HG03103 (cell line): ENCODE results near the gene ALPG.
"Not testable (repeated sequence)": the region's sequence is repeated elsewhere in the genome, so short reads cannot be mapped to it uniquely, and the experiment has no call there.

Experiments
- ATAC-seq: cut with Tn5 transposase; IDR thresholded peaks from one replicate; pipeline ENCODE4 v1.9.1; 2021; ENCODE audit warnings: low read depth; ENCODE audit not compliant: unreplicated experiment

The ALPG gene

DNA sequence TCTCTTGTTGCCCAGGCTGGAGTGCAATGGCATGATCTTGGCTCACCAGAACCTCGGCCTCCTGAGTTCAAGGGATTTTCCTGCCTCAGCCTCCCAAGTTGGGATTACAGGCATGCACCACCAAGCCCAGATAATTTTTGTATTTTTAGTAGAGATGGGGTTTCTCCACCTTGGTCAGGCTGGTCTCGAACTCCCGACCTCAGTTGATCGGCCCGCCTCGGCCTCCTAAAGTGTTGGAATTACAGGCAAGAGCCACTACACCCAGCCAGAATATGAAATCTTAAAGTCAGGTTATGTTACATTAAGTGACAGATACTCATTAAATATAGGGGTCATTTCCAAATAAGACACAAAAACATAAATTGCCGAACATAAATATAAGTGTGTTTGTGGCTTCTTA, 12.2 kb upstream of the ALPG start:
- not testable (repeated sequence) for ATAC-seq

DNA sequence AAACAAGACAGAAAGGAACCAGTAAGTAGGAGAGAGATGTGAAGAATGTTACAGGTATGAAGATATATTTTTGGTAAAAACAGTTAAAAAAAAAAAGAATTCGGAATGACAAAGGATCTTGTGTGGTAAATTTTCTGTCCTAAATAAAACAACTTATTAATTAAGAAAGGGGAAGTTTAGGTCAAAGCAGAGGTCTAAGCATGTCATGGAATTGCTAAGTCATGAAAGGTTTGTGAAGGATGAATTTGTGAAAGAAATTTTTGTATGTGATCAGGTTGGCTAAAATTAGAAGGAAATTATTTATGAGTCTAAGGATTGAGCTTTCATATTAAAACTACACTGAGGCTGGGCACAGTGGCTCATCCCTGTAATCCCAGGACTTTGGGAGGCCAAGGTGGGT, 11.1 kb upstream of the ALPG start:
- ATAC-seq = no peak

DNA sequence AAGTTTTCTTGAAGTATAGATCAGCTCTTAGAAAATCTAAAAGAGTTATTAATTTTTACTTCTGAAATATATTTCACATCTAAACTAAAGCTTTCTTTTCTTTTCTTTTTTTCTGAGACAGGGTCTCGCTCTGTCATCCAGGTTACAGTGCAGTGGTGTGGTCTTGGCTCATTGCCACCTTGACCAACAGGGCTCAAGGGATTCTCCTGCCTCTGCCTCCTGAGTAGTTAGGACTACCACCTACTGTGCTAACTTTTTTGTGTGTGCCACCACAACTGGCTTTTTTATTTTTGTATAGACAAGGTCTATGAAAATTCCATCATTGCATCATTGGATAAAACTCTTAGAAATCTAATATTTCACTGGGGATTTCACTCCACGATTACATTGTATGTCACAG, 10.0 kb upstream of the ALPG start:
- ATAC-seq = no peak

DNA sequence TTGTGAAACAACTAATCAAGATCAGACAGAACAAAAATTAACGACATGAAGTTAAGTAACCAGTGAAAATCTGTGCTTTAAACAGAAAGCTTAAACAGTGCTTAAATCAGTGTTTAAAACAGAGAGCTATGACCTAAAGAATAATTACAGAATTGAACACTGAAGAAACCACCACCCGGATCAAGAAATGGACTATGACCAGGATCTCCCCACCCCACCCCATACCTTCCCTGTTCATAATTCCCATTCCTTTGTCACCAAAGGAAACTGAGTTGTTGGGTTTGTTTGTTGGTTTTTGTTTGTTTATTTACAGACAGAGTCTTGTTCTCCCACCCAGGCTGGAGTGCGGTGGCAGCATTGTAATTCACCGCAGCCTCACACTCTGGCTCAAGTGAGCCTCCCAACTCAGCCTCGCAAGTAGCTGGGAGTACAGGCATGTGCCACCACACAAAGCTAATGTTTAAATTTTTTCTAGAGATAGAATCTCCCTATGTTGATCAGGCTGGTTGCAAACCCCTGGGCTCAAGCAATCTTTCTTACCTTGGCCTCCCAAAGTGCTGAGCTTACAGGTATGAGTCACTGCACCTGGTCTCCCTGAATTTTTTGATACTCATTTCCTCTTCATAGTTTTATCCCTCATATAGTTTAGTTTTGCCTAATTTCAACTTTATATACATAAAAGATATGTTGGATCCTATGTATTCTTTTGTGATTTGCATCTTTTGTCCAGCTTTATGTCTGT, 8.2 kb upstream of the ALPG start:
- ATAC-seq = no peak

- no peak for ATAC-seq
These were observed 6.2 kb upstream of the ALPG start for GRCh38 chr2:232400256-232401015.

GRCh38 chr2:232402518-232402917, 4.1 kb upstream of the ALPG start:
- ATAC-seq = no peak

DNA sequence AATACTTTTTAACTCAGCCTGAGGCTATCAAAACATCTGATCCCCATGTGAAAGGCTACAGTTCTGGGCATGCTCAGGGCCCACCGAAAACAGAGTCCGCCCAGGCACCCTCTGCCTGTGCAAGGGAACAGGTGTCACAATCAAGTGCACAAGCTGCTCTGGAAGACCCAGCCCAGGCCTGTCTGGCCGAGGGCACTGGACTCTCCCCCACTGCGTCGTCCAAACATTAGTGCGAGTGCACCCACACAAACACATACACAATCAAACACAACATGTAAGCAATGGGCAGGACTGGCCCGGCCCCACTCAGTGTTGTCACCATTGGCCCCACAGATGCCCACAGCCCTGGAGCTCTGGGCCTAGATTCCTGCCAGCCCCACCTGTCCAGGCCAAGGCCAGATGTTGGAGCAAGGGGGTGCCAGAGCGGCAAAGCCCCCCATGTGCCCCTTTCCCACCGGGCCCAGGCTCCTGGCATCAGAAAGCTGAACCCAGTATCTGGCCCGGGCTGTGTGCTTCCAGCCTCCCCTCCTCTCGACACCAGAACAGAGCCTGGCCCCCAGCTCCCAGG, 617 bp upstream of the ALPG start:
- ATAC-seq = no peak

GRCh38 chr2:232407428-232408150, 945 bp downstream of the ALPG start:
- ATAC-seq = not testable (repeated sequence)

DNA sequence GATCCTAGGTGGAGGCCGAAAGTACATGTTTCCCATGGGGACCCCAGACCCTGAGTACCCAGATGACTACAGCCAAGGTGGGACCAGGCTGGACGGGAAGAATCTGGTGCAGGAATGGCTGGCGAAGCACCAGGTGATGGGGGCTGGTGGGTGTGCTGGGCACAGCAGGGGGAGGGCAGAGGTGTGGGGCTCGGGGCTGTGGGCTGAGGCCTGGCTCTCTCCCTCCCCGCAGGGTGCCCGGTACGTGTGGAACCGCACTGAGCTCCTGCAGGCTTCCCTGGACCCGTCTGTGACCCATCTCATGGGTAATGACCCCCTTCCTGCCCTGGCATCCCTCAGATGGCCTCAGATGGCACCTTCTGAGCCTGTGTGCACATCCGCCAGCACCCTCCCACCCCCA, 1.6 kb downstream of the ALPG start:
- ATAC-seq = not testable (repeated sequence)

GRCh38 chr2:232409617-232410016, 3.0 kb downstream of the ALPG start:
- not testable (repeated sequence) for ATAC-seq

DNA sequence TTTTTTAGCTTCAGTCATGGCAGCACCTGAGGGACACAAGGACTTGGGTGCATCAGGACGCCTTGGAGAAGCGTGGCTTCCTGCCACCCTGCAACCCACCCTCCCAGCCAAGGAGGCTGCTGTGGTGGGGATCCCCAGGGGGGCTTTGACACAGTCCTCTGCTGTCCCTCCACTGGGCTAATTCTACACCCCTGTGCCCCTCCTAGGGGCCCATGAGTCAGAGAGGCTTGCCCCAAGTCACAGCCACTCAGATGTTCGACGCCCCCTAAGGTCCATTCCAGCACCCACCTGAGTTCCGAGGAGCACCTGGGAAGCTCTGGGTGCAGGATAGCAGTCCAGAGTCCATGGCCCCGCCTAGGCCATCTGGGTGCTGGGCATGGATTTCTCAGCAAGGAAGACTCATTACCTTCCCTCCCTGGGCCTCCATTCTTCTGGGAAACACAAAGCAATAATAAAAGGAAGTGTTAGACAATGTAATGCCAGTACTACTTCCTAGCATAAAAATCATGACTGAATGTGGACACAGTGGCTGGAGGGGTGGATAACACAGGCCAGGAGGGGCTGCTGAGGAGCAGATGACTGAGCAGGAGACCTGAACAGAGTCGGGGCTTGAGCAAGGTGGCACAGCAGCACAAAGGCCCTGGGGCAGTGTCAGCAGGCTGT, 3.7 kb downstream of the ALPG start:
- no peak for ATAC-seq

GRCh38 chr2:232411901-232412629, 5.4 kb downstream of the ALPG start:
- ATAC-seq = no peak

- ATAC-seq = no peak
These were observed 6.3 kb downstream of the ALPG start for GRCh38 chr2:232412986-232413385.

GRCh38 chr2:232415138-232415690, 8.6 kb downstream of the ALPG start:
- ATAC-seq = no peak

- no peak for ATAC-seq
These were observed 9.3 kb downstream of the ALPG start for GRCh38 chr2:232415736-232416520.

DNA sequence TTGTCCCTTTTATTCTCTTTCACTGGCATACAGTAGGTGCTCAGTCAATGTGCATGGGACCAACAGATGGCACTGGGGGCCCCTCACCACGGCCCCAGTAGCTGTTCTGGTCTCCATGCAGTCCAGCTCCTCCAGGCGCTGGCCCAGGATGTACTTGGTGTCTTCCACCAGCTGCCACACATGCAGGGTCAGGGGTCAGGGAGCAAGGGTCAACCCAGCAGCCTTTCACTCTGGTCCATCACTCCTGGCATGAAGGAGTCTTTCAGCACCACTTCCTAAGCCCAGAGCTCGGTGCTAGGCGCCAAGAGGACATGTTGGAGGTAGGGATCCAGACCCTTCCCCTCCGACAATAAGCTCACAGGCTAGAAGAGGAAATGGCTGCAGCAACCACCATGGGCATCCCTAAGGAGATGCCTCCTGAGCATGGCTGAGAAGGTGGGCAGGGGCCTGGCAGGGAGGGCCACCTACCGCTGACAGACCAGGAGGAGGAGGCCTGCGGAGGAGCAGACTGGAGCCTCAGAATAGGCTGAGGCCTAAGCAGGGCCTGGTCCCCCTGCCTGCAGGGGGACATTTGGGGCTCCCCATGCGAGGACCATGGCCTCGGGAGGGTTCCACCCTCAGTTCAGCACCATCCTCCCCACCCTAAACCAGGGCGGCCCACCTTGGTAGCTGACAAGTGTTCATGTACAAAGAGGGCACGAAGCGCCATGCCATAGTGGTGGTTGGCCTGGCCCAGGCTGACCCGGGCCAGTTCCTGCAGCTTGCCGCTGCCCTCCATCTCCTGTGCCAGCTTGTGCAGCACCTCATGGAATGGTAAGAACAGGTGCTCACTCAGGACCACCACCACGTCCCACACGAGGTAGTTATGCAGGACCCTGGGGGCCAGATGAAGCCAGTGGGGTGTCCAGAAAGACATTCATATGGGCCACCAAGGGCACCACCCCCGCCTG, 10.2 kb downstream of the ALPG start:
- no peak for ATAC-seq

DNA sequence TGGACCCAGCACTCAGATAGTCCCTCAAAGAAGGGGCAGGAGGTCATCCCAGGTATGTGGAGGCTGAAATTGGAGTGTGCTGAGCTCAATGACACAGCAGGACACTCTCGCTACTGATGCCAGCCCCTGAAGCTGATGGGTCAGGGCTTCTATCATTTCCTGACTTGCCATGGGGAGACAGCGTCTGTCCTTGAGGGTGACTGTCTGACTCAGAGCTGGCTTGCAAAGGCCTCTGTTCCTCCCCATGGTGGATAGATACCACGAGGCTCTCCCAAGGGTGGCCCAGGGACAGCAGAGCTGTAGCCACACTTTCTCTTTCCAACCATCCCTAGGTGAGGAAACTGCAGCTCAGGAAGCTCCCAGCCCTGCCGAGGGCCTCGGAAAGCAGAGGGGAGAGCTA, 10.8 kb downstream of the ALPG start:
- no peak for ATAC-seq

DNA sequence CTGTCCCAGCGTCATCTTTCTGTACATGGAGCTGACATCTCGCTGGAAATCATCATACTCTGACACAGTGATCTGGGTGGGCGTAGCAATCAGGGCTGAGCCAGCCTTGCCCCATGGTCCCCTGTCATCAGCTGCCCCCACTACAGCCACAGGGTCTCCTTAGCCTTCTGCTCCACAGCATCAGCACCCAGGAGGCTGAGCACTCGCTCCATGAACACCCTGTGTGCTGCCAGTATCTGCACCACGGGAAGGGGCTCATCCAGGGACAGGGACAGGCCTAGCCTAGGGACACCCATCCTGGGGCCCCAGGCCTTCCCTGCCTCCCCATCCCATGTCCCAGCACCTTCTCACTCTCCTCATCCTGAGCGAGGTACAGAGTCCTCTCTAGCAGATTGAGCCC, 11.4 kb downstream of the ALPG start:
- ATAC-seq = no peak
